NCI-H128 (cell line): ENCODE data around the gene DOCK4.
"Not testable (repeated sequence)": the region's sequence is repeated elsewhere in the genome, so short reads cannot be mapped to it uniquely, and the experiment has no call there.

Experiments
- DNase-seq: peaks from one replicate; lab custom pipeline; 2025; ENCODE audit not compliant: unreplicated experiment; lab: John Stamatoyannopoulos, UW

Gene DOCK4

DNA sequence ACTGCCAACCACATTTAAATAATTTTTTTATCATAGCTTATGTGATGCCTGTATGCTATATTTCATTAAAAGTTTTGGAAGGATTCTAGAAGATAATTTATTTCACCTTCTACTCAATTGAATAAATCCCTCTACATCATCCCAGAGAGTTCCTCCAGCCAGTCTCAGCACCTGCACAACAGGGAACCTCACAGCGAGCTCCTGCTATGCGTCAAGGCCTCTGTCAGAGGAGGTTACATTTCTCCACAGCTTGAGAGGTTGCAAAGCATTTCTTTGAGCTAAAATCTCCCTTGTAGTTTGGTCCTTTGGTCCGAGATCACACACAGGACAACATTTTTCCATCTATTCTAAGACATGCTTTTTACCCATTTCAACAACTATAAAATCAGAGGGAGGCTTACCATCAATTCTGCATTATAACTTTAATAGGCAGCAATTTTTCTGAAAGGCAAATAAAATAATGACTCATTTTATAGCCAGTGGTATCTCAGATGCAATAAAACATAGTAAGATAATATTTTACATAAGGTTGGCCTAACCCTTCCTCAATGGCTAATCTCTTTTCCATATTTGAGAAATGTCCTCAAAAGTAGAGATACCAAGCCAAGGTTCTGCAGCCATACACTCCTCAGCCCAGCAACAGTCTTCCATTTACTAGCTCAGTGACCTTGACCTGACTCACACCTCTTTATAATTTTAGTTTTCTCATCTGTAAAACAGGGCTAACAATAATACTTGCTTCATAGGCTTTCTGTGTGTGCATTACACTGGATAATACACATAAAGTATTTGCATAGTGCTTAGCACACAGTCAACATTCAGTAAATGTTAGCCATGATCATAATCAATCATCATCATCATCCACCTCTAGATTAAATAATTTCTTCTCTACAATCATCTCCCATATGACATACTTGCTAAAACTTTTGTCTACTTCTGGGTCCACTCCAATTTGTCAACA, 68.8 kb downstream of the DOCK4 start:
- no peak for DNase-seq

DNA sequence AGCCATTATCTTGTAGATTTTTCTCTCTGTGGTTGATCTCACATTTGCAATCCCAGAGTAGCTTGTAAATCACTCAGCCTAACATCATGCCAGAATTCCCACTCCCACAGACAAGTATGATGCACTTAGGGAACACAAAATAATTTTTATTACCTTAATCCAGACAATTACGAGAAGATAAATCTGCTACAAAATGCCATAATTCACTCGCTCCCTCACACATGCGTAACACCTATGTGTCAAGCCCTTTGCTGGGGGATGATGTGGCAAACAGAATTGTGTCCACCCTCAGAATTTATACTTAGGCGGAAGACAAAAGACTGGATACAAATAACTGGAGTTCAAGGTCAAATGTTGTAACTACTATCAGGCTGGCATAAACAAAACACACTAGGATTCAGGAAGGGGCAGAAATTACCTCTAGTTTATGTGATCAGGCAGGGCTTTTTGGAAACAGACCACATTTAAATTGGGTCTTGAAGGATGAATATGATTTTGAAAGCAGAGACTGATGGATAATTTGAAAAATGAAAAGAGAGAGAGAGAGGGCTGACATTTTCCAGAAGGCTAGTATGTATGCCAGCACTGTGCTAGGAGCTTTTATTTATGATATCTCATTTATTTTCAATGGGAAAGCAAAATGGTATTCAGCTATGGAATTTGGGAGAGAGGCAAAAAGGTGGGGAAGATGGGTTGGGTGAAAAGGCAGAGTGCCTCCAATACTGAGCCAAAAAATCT, 69.8 kb downstream of the DOCK4 start:
- DNase-seq, result no peak

DNA sequence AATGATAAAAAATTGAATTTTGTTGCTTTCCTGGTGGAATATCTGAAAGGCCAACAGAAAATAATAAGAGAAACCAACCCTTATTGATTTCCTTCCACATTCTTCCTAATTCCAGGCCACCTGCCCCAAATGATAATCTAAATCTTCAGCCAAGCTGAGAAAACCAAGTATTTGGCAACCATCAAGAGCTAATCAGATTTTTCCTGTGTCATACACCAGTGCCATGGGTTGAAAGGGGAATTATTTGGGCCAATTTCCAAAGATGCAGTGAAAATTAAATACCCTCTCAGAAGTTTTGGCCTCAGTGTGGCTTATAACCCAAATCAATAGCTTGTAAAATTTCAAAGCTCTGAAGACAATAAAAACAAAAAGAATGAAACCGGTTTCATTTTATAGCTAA, 70.4 kb downstream of the DOCK4 start:
- DNase-seq, result no peak

DNA sequence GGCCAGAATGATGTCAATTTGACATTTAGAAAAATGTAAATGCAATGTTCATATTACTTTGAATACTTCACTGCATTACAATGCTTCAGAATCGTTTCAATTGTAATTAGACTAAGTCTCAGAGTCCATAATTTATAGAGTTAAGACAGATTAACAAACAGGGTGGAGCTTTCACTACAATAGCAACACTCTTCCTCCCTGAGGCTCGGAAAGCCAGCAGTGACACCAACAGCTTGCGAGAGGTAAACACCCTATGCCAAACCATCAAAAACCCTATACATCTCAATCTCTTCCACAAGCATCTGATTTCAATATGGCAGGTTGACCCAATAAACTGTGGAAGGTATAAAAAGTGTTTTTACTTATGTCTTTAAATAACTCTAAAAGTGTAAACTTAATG, 72.2 kb downstream of the DOCK4 start:
- no peak for DNase-seq

DNA sequence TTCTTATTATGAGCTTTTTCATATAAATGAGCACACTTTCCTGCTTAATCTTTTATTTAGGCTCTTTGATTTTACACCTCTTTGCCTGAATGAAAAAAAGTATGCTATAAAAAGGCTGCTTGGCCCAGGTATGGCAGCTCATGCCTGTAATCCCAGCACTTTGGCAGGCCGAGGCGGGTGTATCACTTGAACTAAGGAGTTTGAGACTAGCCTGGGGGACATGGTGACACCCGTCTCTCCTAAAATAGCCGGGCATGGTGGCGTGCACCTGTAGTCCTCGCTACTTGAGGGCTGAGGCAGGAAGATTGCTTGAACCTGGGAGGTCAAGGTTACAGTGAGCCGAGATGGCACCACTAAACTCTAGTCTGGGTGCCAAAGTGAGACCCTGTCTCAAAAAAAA, 72.9 kb downstream of the DOCK4 start:
- DNase-seq, result no peak

DNA sequence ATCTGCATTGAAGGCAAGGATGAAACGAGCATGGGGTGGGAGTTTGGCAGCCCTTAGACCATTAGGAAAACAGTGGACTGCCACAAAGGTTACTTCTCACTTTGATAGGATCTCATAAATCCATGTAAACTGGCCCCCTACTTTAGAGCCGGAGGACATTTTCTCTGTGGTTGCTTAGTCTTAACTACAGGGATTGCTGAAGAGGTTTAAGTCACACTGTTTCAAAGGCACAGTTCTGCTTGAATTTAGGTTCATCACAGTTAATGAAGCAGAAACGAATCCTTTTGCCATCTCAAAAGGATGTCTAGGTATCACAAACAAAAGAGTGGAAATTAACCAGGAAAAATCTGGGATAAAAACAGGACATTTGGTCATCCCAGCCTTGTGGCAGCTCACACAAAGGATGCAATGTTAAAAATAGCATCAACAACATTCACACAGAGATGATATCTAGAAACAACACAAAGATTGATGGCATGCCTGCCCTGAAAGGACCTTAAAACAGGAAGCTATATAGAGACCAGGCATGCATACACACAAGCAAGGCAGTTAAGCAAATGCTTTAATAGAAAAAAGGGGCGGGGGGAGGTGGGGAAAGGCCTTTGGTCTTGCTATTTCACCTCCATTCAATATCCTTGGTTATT, 74.0 kb downstream of the DOCK4 start:
- DNase-seq, result no peak

DNA sequence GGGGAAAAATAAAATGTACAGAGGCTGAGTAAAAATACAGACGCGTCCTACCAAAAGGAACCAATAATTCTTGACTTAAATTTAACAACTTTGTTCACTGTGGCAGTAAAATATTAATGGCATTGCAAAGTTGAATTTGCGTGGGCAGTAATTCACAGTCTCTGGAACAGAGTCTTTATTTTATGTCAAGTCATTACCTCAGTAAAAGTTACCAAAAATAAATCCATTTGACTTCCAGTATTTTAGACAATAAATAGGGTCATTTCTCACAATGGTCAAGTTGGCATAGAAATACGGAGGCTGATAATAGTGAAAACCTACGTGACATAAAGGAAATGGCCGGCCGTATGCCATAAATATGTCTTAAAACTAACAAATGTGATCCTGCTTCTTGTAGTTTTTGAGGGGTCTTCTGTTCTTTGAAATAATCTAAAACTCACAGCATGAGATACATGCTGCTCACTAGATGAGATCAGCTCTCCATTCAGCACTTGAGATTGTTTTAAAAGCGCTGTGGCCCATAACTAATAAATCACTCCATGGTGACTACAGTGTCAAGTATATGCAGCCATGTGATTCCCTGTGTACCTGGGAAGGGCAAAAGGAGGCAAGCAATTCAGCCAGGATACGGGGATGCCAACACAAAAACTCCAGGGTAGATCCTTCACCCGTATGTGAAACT, 75.3 kb downstream of the DOCK4 start:
- DNase-seq, result peak; percentile 31

DNA sequence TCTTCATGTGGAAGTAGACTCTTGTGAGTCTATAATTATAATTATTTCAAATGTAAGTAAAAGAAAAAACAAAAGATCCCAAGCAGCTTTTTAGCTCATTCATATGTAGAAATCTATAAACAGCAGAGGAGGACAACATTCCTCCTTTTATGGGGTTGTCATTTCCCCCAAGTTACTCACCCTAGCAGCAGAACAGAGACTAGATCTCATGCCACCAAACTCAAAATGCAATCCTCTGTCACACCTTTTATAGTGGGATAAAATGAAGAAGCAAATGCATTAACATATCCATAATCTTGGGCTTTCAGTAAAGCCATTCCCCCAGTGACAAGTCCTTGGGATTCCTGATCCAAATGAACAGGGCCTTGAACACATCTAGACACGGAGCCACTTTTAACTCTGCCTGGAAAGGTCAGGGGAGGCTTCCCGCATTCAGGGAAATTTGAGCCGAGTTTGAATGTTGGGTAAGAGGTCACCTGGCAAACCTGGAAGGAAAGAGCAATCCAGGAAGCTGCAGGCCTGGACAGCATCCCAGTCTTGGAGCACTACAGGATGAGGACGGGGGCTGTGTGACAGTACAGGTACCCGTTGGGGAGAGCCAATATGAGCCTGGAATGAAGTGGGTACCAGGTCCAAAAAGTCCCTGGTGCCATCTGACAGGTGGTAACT, 76.4 kb downstream of the DOCK4 start:
- DNase-seq, result no peak

DNA sequence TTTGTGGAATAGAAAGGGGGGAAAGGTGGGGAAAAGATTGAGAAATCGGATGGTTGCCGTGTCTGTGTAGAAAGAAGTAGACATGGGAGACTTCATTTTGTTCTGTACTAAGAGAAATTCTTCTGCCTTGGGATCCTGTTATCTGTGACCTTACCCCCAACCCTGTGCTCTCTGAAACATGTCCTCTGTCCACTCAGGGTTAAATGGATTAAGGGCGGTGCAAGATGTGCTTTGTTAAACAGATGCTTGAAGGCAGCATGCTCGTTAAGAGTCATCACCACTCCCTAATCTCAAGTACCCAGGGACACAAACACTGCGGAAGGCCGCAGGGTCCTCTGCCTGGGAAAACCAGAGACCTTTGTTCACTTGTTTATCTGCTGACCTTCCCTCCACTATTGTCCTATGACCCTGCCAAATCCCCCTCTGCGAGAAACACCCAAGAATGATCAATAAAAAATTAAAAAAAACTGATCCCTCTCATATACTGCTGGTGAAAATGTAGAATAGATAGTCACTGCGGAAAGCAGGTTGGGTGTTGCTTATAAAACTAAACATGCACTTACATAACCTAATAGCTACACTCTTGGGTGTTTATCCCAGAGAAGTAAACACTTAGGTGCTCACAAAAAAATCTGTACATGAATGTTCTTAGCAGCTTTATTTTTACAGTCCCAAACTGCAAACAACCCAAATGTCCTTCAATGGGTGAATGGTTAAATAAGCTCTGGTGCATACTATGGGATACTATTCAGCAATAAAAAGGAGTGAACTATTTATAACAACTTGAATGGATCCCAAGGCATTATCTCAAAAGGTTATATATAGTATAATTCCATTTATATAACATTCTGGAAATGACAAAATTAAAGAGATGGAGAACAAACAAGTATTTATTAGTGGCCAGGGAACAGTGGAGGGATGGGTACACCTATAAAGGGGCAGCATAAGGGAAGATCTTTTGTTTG, 77.5 kb downstream of the DOCK4 start:
- not testable (repeated sequence) for DNase-seq

DNA sequence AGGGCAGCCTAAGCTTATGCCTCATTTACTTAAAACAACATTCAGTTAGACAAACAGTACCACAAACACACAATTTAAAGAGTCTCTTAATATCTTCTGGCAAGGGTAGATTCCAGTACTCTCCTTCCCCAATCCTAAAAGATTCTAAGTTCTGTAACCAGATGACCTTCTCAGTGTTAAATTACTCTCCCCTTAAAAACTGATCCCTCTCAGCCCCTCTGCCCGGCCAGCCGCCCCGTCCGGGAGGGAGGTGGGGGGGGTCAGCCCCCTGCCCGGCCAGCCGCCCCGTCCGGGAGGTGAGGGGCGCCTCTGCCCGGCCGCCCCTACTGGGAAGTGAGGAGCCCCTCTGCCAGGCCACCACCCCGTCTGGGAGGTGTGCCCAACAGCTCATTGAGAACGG, 78.2 kb downstream of the DOCK4 start:
- DNase-seq, result not testable (repeated sequence)

DNA sequence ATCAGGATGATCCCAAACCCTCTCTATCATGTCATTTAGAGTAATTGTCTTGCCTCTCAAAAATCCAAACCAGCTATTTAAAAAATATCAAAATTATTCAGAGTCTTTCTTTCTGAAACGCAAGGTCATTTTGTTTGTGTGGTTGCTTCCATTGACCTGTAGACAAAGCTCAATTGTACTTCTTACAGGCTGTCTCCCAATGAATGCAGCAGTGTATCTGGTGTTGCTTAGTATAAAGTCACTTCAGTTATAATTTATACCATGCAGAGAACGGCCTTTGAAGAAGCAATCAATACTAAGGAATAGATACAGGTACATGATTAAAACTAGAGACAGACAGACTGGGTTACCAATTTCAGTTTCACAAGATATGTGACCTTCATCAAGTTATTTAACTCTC, 80.9 kb downstream of the DOCK4 start:
- DNase-seq, result no peak

DNA sequence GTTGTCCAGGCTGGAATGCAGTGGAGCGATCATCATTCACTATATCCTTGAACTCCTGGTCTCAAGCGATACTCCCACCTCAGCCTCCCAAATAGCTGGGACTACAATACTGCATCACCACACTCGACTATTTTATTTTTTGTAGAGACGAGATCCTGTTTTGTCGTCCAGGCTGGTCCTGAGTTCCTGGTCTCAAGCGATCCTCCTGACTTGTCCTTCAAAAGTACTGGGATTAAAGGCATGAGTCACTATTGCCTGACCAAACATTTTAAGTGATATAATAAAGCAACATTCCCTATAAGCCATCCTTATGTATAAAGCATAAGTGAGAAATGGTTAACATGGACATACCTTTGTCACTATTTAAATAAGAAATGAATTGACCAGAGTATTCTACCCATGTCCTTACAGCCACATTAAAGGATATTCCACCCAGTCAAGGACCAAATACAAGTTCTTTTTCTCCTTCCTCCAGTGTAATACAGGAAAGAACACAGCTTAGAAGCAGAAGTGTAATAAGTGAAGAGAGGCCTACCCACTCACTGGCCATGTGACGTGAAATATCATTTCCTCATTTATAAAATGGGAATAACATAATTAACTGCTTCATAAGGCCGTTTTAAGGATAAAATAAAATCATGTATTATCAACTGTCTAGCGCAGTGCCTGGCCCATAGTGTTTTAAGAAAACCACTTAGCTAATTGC, 82.0 kb downstream of the DOCK4 start:
- DNase-seq, result no peak

DNA sequence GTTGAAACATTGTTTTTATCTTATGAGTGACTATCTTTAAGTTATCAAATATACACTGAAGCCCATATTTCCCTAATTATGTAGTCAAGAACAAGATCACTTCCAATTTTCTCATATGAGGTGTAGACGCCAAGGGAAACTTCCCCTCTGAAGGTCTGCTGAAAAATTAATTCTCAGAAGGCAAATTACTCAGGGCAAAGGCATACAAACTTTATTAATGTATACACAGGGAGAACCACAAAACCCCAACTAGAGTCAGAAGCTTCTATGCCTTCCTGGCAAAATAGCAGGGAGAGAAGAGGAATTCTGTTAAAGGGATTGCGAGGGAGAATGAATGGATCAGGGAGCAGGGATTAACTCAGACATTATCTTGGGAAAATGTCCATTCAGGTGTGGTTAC, 83.4 kb downstream of the DOCK4 start:
- no peak for DNase-seq

DNA sequence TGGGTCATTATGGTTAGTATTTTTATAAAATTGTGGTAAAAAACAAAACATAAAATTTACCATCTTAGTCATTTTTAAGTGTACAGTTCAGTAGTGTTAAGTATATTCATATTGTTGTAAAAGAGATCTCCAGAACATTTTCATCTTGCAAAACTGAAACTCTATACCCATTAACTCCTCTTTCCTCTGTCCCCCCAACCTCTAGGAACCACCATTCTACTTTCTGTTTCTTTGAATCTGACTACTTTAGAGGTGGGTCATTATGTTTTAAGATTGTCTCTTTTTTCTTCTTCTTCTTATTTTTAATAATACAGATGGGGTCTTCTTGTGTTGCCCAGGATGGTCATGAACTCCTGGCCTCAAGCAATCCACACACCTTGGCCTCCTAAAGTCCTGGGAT, 84.1 kb downstream of the DOCK4 start:
- no peak for DNase-seq

DNA sequence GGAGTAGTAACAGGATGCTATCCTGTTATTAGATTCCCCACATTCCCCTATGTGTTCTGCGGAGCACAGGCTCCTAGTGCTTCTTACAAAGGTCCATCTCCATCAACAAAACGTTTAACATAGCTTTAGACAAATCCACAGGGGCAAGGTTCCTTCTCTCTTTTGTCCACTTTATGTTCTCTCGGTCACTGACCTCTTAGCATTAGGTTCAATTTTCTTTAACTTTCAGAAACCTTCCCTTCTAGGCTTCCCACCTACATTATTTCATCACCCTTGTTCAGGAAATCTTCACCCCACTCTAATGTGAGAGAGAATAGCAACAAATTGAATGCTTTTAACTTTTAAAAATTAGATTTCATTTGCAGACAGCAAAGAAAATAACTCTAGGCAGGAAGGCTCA, 84.9 kb downstream of the DOCK4 start:
- no peak for DNase-seq

DNA sequence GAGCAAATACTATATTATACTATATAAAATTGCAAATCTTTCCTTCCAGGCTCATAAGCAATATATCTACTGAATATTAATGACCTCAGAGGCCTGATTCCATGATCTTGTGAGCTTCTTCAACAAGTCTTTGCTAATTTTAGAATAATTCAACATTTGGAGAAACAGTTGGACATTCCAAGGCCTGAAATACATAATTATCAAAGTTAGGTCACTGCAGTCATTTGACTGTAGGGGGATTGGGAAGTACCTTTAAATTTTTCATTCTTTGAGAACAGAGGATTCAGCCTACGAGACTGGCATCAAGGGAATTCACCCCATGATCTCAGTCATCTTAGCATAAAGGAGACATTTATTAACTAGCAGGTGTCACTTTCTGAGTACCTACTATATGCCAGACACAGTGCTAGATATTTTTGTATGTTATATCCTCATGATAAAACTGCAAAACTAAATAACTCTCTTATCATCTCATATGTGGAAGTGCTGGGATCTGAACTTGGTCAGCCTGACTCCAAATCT, 85.4 kb downstream of the DOCK4 start:
- no peak for DNase-seq

DNA sequence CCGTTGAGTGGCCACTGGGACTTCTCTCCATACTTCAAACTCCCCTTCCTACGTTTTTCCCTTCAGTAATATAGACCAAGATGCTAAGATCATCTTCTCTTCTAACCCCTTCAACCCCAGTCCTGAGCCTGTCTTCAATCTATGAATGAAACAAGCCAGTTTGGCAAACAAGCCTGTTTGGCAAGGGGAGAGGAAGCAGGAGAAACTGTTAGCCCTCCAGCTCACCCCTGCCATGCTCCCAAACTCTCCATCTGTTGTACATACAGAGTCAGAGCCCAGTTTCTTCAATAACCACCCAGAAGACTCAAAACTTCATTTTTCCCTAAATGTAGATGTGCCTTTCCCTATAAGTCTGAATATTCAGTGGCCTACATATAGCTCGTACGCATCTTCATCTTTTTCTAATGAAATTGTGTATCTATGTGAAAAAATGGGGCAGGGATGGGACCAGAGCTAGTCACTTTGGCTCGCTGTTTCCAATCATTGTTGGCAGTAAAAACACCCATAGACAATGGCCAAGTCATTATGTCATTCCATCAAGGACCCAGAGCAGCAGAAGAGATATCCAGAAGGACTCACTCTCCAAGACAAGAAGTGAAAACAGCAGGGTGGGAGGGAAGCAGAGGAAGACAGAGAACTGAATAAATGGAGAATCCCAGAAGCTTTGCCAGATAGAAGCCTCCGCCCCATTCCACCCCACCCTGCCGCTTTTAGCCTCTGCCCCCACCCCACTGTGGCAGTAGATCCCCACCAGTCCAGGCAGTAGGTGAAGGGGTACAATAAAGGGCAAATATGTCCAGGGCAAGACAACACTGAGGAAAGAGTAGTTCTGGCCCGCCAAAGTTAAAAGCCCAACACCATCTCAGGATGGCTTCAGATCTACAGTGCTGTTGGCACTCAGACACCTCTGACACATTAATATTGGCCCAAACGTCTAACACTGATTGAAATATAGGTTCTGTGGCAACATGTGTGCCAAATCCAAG, 87.3 kb downstream of the DOCK4 start:
- DNase-seq, result no peak
